Fibroblast of the aortic adventitia (primary cell): ENCODE results near the gene IDI2. TPM values are rescaled to one million over a fixed set of nuclear protein-coding genes. Genes with fewer than 3 reads are reported as not detected.

Experiments used
- DNase-seq: peaks from one replicate; pipeline ENCODE4 v3.0.0-alpha.2; 2010; ENCODE audit warnings: low read depth
- H3K4me3 ChIP-seq: 2 replicates; pipeline ENCODE4 v1.5.1; 2011; ENCODE audit warnings: low read depth, mild to moderate bottlenecking, control low read depth, low read length, moderate library complexity
- total RNA-seq: library from RNA; depleted of rRNA; stranded (reverse); fragments of >200 nt; gene quantifications from 2 replicates; pipeline ENCODE4 v1.2.3, GENCODE V29; 2012; ENCODE audit warnings: low replicate concordance
- TF ChIP-seq, protein P1 (sequence below): IDR thresholded peaks from 2 replicates; pipeline ENCODE4 v1.5.1; 2011; ENCODE audit warnings: mild to moderate bottlenecking, low read length, control low read depth, inconsistent platforms; ENCODE audit not compliant: insufficient read depth

Gene IDI2
- total RNA-seq, 1 donor: not detected

DNA sequence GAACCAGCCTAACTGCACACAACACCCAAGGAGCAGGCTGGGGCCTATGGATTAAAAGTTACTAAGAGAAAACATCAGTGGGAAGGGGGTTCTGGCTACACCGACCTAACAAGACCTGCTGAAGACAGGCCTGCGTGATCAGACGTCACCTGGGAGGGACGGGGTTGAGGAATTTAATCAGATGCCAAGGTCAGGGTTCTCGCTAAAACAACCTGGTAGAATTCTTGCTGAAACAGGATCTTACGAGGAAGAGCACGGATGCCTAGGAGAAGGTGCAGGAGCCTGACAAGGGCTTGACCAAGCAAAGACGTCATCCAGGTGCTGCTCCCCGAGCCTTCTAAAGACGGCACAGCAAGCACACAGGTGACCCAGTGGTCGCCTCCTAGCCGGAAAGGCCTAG is 1.6 kb downstream of the IDI2 start:
- no peak for DNase-seq
- TF ChIP-seq, protein P1, sequence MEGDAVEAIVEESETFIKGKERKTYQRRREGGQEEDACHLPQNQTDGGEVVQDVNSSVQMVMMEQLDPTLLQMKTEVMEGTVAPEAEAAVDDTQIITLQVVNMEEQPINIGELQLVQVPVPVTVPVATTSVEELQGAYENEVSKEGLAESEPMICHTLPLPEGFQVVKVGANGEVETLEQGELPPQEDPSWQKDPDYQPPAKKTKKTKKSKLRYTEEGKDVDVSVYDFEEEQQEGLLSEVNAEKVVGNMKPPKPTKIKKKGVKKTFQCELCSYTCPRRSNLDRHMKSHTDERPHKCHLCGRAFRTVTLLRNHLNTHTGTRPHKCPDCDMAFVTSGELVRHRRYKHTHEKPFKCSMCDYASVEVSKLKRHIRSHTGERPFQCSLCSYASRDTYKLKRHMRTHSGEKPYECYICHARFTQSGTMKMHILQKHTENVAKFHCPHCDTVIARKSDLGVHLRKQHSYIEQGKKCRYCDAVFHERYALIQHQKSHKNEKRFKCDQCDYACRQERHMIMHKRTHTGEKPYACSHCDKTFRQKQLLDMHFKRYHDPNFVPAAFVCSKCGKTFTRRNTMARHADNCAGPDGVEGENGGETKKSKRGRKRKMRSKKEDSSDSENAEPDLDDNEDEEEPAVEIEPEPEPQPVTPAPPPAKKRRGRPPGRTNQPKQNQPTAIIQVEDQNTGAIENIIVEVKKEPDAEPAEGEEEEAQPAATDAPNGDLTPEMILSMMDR: no peak

DNA sequence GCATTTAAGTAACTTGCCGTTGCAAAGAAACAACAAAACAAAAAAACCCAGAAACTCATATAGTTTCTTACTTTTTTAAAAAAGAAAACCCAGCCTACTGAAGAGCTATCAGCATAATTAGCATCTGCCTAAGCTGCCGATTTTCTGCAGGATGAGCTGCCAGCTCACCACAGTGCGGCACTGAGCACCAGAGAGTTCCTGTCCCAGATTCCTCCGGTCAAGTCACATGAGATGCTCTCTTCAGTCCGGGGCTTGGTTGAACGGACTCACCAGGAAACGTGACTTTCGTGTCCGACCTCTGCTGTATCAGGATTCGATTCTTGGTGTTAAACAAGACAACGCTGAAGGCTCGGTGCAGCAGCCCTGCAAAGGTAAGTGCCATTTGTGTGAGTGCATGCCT is 3.2 kb downstream of the IDI2 start:
- no peak for DNase-seq
- TF ChIP-seq, protein P1: no peak
- H3K4me3 ChIP-seq: no peak overlapping the region

More for the DNA sequence above, 1.6 kb downstream of the IDI2 start:
- no peak overlapping the region for H3K4me3 ChIP-seq

DNA sequence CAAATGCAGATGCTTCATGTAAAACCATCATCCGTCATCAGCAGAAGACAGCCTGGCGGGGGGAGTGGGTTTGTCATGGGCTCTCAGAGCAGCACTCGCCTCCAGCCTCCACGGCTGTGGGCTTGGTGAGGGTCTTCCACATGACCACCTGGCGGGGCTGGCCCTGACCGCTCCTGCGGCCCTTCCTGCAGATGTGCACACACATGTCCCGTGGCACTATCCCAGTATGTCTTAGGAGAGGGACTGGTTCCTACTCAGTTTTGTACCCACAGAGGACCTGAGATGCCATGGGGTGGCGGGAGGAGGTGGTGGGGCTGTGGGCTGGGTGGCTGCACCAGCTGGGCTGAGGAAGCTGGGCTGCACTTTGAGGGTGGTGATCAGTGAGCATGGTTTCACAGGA is 4.7 kb downstream of the IDI2 start:
- no peak overlapping the region for H3K4me3 ChIP-seq
- no peak for DNase-seq
- TF ChIP-seq, protein P1: no peak

DNA sequence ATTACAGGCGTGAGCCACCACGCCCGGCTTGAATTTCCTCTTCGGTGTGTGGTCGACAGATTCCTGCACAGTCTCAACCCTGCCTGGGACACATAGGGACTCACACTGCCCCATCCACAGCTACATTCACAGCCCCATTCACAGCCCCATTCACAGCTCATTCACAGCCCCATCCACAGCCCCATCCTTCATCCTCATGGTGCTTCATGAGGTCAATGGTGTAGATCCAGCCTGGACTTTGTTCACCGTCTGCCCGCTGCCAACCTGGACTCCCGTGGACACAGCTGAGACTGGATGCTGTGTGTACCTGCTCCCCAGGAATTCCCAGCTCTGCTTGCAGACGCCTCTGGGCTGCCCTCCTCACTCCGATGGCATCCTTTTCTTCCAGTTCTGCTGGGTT is 5.2 kb downstream of the IDI2 start:
- H3K4me3 ChIP-seq: no peak overlapping the region
- TF ChIP-seq, protein P1: no peak
- DNase-seq: no peak

DNA sequence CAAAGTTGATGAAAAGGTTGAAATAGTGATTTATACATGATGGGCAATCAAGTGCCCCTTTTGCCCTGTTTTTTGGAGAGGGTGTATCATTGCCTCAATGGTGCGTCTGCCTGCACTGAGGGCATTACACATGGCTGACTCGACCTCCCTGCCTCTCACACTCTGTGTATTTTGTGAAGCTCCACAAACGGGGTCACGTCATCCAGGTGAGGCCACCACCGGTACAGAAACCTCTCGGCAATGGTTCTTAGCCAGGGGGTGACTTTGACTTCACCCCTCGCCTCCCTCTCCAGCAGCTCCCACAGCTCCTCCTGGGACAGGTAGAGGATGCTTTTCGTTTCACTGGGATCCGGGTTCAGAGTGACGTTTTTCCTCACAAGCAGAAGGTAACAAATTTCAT is 6.3 kb downstream of the IDI2 start:
- no peak for DNase-seq
- TF ChIP-seq, protein P1: no peak
- H3K4me3 ChIP-seq: no peak overlapping the region

DNA sequence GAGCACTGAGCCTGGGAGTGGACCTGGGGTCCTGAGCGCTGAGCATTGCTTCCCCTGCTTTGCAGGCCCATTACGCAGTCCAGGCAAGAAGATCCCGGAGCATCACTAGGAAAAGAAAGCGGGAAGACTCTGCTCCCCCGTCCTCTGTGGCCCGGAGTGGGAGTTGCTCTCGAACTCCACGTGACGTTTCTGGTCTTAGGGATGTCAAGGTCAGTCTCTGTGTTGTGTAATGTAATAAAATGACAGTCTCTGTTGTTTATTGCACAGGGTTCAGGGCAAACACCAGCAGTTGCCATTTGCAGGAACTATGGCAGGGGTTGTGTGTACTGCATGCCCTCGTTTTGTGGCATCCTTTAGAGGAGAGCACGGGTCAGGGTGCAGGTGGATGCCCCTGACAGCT is 10.0 kb downstream of the IDI2 start:
- H3K4me3 ChIP-seq: no peak overlapping the region
- TF ChIP-seq, protein P1: no peak
- no peak for DNase-seq

DNA sequence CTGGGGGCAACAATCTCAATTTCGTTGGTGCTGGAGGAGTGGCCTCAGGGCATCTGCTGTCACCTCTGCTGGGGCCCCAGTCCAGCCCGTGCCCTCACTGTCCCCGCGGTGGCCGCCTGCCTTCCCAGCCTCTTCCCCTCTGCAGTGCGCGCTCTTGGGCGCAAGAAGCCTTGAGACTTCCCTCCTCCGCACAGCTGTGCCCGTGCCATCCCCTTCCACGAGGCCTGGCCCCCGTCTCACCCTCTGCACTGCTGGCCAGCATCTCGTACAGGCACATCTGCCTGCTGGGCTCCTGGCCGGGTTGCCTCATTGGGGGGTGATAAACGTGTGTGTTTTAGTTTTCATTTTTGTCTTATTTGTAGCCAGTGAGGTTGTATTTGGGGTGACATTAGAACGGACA is 14.0 kb downstream of the IDI2 start:
- TF ChIP-seq, protein P1: no peak
- H3K4me3 ChIP-seq: no peak overlapping the region
- no peak for DNase-seq
